ENCODE results near the gene PDZK1IP1.
"Not testable (repeated sequence)": the region's sequence is repeated elsewhere in the genome, so short reads cannot be mapped to it uniquely, and the experiment has no call there.

GRCh38 chr1:47203504-47203903 is 13.7 kb upstream of the PDZK1IP1 start:
- not testable (repeated sequence) for TF ChIP-seq CTCF (IDR thresholded peaks at IDR 0.05); ZFX (IDR thresholded peaks at IDR 0.05; ENCODE audit: borderline replicate concordance)

Measured in 22Rv1 (cell line).